ENCODE measurements around the gene SH3D19.
"Not testable (repeated sequence)": the region's sequence is repeated elsewhere in the genome, so short reads cannot be mapped to it uniquely, and the experiment has no call there.

SH3D19 gene

GRCh38 chr4:151325111-151325948 lies at the start of gene SH3D19:
Gene SH3D19 (minus strand): TSS chr4:151325605. CDS start chr4:151325352, 253 bp downstream.
- DNase-seq: peak in 1 of 2 experiments; percentile 31

GRCh38 chr4:151362404-151363164 lies 37.2 kb upstream of the SH3D19 start:
- peak; percentile 80 to 81 for DNase-seq

GRCh38 chr4:151361966-151362365 lies 36.6 kb upstream of the SH3D19 start:
- no peak for DNase-seq

GRCh38 chr4:151361126-151361525 lies 35.7 kb upstream of the SH3D19 start:
- no peak for DNase-seq

GRCh38 chr4:151359576-151359975 lies 34.2 kb upstream of the SH3D19 start:
- no peak for DNase-seq

- no peak for DNase-seq
Measured at GRCh38 chr4:151358266-151358665, 32.9 kb upstream of the SH3D19 start.

GRCh38 chr4:151356510-151356909 lies 31.1 kb upstream of the SH3D19 start:
- DNase-seq: no peak

- DNase-seq: no peak
Measured at GRCh38 chr4:151355155-151355554, 29.8 kb upstream of the SH3D19 start.

GRCh38 chr4:151347490-151348235 lies 22.3 kb upstream of the SH3D19 start:
- no peak for DNase-seq

- no peak for DNase-seq
Measured at GRCh38 chr4:151344948-151345347, 19.5 kb upstream of the SH3D19 start.

GRCh38 chr4:151340751-151341385 lies 15.5 kb upstream of the SH3D19 start:
- DNase-seq: no peak

- no peak for DNase-seq
Measured at GRCh38 chr4:151339467-151339866, 14.1 kb upstream of the SH3D19 start.

GRCh38 chr4:151331276-151332042 lies 6.1 kb upstream of the SH3D19 start:
- DNase-seq: no peak

GRCh38 chr4:151329217-151330007 lies 4.0 kb upstream of the SH3D19 start:
- no peak for DNase-seq

GRCh38 chr4:151325949-151326246 lies 493 bp upstream of the SH3D19 start:
- DNase-seq: no peak

GRCh38 chr4:151324752-151325110 lies 674 bp downstream of the SH3D19 start:
- no peak for DNase-seq

- DNase-seq: peak in 1 of 2 experiments; percentile 9
Measured at GRCh38 chr4:151324124-151324751, 1.2 kb downstream of the SH3D19 start.

- no peak for DNase-seq
Measured at GRCh38 chr4:151323667-151324066, 1.7 kb downstream of the SH3D19 start.

GRCh38 chr4:151322570-151322969 lies 2.8 kb downstream of the SH3D19 start:
- DNase-seq: no peak

GRCh38 chr4:151322161-151322560 lies 3.2 kb downstream of the SH3D19 start:
- not testable (repeated sequence) for DNase-seq

GRCh38 chr4:151321586-151321985 lies 3.8 kb downstream of the SH3D19 start:
- DNase-seq: no peak

Data from NCI-H2081 (cell line).